Left colon (tissue), 2 donors: ENCODE results near the gene AGAP1. TPM values are rescaled to one million over a fixed set of nuclear protein-coding genes. Genes with fewer than 3 reads are reported as not detected.

Source experiments
- ATAC-seq: fragments of 200-7000 bp; cut with Tn5 transposase; one replicate; pipeline ENCODE4 v1.9.1; 2020; ENCODE audit warnings: mild to moderate bottlenecking, moderate library complexity
- DNase-seq, 2 donors: peaks; one replicate each; pipeline ENCODE4 v3.0.0-alpha.2; 2020
- intact Hi-C, 2 donors: fragments of 100-400 bp; cut with DNase I in 1 of 2; cut with micrococcal nuclease in 1 of 2; formaldehyde crosslinking; loops; one replicate each; pipeline versions ENCODE4 v1.11.2 to v1.14.0; 2022; cut with DNase I, micrococcal nuclease
- total RNA-seq, 2 donors: library from RNA; stranded (reverse); fragmentation: NEBNext Ultra II Directional; extraction: Animal tissue kit (Norgen Biotek cat#: 25700); gene quantifications; one replicate each; pipeline ENCODE4 v1.2.1, GENCODE V29; 2021
- donor health status: DM: no; HTN: no; CAD: no.
- donor health status: DM: yes; HTN: yes; CAD: no.

The AGAP1 gene
- total RNA-seq, 2 donors from 2014 or later, result 61.3 to 78.5 TPM

DNA sequence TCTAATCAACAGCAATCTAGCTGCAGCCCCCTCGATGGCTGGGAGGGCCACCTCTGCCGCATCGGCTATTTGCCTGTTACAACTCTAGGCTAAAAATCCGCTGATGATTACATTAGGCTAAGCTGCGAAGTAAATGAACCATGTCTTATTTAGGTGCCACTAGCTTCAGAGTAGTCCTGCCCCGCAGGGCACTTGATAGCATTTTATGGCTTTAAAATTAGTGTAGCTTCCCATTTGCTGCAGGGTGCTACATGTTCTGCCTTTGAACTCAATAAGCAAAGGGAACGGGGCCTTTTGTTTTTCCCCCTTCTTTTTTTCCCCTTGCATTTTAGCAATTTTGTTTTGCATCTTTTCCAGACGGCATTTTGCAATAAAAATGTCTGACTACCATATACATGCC, 404.1 kb downstream of the AGAP1 start:
- intact Hi-C loops, result no loop called here
- ATAC-seq, result no peak
- DNase-seq, result no peak

DNA sequence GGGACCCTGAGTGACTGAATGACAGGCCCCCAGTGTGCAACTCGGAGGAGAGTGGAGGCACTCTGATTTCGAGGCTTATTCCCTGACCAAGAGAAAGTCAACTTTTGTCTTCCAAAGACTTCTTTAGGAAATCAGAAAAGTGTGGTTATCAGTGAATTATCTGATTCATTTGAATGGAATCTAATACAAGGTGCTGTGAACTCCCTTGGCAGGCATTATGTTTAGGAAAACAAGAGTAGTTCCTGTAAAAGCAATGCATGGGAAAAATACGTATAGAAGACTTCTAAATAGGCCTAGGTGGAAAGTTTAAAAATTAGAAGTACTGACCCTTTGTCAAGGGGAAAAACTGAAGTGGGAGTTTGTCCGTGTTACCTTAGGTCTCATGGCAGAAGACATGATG, 404.9 kb downstream of the AGAP1 start:
- ATAC-seq, result no peak
- no peak for DNase-seq
- intact Hi-C loops, result no loop called here

DNA sequence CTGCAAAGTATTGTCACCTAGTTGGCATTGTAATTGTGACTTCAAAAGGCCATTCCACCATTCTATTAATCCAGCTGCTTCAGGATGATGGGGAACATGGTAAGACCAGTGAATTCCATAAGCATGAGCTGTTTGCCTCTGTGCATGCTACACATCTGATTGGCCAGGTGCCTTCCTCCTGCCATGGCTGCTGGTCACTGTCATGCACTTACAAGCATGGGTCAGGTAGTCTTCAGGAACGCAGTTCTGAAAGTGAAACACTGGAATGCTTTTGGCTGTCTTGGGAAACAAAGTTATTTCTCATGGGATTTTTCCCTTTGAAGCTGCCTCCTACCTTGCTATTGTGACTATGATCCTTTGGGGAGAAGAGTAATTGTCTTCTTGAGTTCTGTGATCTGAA, 406.8 kb downstream of the AGAP1 start:
- DNase-seq (no peak), ATAC-seq (peak; percentile 29)
- intact Hi-C loops, result no loop called here

DNA sequence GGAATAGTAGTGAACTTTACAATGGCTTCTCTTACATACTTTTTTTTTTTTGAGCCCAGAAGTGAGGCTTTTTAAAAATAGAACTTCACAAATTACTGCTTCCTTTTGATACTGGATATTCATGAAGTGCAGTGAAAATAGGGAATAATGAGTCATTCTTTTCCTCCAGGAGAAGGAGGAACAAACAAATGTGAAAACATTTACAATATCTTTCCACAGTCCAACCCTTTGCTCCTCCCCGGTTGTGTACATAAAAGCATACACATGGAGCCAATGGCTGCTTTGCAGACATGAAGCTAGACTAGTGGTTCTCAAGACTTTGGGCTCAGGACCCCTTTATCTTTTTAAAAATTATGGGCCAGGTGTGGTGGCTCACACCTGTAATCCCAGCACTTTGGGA, 407.4 kb downstream of the AGAP1 start:
- DNase-seq (no peak), ATAC-seq (peak; percentile 88)
- intact Hi-C loops, result no loop called here

DNA sequence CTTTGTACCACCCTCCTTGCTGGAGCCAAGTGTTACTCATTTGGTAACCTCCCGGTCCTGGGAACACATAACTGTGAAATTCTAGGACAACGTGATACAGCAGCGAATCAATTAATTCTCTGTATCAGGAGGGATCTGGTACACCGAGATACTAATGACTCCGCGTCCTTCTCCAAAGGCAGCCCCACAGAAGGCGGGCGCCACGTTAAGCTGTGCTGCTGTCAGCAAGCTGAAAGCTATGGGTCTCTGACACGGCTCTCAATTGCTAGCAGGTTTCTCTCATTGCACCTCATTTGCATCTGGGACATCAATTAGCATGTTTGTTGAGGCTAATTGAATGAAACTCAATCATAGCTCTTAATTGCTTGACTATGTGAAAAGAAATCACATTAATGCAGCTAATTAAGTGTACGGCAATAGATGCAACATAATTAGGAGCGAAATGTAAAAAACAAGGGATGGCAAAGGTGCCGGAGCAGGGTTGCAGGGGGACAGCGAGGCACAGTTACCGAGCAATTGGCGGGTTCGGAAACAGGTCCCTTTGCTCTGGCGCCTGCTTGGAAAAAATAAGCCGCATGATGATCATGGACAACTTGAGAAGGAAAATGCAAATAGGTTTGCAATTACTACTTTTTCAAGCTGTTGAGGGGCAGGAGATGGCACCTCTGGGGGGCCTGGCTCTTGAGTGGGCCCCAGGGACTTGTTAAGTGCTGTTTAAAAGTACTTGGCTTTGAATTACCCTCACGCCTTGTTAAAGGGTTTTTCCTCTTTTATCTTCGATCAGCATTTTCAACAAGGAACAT, 410.1 kb downstream of the AGAP1 start:
- no peak for ATAC-seq
- DNase-seq, result no peak
- intact Hi-C loops, result no loop called here

DNA sequence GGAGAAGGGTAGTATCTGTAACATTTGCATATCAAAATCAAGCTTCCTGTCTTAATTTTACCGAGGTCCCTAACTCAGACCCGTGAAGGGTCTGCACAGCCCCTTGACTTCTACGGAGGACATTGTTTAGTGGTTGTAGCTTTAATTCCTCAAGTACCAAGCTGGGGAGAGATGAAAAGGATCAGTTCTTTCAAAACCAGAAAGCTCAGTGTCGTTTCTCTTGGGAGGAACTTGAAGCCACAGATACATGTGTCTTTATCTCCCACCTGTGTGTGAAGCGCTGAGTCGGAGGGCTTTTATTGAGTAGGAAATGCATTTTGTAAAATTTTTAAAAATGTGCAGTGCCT, 410.7 kb downstream of the AGAP1 start:
- ATAC-seq (no peak), DNase-seq (no peak)
- intact Hi-C loops, result no loop called here

DNA sequence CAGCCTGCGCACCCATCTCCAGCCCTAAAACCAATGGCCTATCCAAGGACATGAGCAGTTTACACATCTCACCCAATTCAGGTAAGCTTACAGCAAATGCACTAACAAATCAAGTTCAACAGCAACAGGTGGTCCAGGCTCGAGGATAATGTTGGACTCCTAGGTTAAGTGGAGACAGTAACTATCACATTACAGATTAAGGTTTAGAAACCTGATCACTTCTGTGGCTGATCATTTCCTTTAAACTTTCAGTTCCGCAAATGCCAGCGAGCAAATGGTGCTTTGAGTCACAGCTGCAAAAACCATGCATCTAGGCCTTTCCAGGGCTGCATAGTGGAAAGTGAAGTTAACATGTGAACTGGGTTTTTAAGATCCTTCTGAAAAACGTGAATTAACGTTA, 415.0 kb downstream of the AGAP1 start:
- DNase-seq (no peak), ATAC-seq (no peak)
- intact Hi-C loops, result no loop called here

DNA sequence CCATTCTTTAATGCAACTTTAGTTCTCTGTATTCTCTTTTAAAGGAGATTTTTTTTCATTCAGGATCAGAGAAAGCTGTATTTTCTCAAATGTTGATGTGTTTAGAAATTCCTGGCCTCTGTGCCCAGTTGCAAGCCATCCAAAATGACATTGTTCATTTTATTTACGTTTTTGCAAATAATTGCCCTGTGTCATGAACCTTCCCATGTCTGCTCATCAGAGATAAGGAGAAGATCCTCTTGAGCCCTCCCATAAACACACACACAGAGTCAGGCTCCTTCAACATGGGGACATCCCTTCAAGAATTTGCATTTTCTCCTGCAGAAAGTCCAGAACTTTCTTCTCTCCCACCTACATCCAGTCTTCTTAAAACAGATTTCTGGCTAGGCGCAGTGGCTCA, 415.5 kb downstream of the AGAP1 start:
- no peak for ATAC-seq
- intact Hi-C loops, result no loop called here

DNA sequence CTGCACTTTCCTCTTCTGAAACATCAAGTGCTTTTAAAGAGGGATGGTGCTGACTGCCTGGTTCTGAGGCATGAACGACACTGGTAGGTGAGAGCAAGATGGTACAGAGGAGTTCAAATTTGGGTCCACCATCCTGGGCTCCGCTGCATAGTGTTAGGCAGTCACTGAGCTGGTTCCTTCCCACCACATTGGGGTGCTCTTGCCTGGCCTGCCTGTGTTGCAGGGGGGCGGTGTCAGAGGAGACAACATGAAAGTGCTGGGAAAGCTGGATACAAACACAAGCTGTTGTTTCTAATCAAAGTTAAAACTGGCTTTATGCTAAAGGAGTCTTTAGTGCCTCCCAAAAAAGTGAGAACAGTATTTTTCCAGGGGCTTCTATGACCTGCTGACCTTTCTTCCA, 416.2 kb downstream of the AGAP1 start:
- no peak for ATAC-seq
- no peak for DNase-seq
- intact Hi-C loops, result no loop called here

More for the DNA sequence above, 415.5 kb downstream of the AGAP1 start:
- DNase-seq, result no peak

DNA sequence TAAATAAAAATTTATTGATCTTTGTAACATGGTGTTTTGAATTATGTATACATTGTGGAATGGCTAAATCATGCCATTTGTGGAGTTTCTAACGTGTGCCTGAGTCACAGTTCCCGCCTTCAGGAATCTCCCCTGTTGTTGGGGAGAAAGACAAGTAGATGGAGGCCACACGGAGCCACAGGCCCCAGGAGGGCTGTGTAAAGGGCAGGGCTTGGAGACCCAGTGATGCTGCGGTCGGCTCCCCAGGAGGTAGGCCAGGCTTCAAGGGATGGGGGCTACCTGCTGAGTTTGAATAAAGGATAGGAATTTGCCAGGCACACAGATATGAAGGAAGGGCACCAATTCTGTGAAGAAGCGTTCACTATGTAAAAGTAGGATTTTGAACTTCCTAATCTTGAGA, 417.3 kb downstream of the AGAP1 start:
- intact Hi-C loops, result no loop called here
- no peak for DNase-seq
- ATAC-seq, result no peak

DNA sequence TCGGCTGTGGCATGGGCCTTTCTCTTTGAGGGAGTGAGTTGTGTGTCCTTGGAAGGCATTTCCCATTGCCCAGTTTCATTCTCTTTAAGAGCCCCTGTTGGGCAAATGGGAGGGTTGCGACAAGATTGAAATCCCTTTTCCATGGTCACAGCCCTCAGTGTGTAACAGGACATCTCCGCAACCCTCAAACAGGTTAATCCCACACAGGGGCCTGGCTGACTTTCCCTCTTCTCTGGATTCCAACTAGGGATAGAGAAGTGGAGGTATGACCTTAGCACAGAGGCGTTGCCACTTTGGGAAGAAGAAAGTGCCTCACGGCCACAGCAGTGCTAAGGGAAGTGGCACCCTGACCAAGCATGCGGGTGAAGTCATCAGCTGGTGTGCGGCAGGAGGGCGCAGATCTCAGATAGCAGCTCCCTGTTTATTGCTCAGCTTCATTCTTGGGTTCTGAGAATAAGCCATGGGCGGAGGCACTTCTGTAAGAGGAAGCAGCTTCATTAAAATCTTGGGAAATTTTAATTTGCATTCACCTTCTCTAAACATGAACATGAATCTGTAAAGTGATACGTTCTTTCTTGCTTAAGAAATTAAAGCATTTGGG, 417.9 kb downstream of the AGAP1 start:
- peak; percentile 55 for ATAC-seq
- DNase-seq, result no peak
- intact Hi-C loops, result no loop called here

DNA sequence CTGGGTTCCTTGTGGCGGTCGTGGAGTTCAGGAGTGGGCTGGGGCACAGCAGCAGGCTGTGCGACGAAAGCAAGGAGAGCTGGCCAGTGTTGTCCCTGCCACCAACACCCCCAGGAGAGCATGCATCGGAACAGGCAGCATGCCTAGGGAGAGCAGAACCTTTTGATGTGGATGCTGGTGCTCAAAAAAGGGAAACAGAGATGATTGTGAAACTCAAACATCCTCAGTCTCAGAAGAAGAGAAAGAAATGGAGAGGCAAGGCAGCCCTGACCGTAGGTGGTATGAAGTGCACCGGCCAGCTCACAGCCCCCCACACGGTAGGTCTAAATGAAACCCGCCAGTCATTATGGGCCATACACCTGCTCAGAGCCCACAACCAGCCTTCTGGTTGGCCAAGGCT, 420.9 kb downstream of the AGAP1 start:
- intact Hi-C loops, result no loop called here
- ATAC-seq, result no peak
- no peak for DNase-seq

DNA sequence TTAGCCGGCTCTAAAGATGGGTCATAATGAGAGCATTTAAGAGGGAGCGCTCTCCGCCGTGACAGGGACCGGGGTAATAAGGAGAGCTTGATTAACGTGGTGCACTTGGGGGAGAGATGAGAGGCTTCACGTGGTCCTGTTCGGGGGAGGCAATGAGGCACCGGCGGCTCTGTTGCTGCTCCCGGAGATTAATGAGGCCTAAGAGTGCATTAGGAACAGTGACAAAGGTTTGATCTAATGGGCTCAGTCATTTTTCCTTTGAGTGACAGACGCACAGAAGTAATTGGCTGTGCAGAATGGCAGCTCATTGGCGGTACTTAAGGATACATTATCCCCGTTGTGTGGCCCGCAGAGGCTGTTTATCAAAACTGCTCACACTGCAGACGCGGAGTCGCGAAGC, 423.7 kb downstream of the AGAP1 start:
- ATAC-seq (no peak), DNase-seq (no peak)
- intact Hi-C loops, result no loop called here

DNA sequence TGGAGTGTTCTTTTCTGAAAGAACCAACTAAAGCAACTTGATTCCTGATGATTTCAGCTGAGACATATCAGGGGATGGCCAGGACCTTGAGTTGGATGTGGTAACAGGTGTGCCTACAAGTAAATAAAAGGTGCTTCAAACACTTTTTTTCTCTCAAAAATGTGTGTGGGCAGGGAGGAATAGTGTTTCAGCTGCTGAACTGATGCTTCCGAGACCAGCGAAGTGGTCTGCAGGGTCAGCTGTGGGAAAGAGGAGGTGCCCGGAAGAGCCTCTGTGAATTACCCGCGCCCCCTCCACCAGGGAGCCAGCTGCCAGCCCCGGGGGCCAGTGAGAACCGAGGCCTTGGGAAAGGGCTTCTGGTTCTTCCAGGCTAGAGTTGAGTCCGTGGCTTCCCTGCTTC, 425.0 kb downstream of the AGAP1 start:
- intact Hi-C loops, result no loop called here
- ATAC-seq (no peak), DNase-seq (no peak)

DNA sequence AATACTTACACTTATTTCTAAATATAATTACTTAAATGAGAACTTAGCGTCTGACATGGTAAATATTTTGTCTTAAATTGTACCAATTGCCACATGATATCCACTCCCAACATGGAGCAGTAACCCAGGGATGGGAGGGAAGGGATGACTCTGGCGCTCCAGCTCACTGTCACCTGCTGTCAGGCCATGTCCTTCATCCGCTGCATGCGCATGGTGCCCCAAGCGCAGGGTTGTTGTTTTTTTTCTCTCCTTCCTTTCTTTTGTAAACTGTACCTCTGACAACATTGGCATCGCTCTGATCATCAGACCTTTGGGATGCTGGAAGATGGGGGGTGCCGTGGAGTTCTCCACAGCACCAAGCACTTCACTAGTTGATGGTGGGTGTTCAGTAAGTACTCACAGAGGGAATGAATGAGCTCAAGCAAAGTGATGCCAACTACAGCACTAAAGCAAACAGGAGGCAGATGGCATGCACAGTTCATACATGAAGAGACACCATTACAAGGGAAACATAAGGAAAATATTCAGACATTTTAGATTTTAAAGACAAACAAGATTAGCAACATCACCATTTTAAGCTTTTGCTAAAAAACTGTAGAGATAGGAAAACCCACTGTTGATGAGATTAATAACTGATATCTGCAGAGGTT, 426.5 kb downstream of the AGAP1 start:
- no peak for ATAC-seq
- intact Hi-C loops, result no loop called here

DNA sequence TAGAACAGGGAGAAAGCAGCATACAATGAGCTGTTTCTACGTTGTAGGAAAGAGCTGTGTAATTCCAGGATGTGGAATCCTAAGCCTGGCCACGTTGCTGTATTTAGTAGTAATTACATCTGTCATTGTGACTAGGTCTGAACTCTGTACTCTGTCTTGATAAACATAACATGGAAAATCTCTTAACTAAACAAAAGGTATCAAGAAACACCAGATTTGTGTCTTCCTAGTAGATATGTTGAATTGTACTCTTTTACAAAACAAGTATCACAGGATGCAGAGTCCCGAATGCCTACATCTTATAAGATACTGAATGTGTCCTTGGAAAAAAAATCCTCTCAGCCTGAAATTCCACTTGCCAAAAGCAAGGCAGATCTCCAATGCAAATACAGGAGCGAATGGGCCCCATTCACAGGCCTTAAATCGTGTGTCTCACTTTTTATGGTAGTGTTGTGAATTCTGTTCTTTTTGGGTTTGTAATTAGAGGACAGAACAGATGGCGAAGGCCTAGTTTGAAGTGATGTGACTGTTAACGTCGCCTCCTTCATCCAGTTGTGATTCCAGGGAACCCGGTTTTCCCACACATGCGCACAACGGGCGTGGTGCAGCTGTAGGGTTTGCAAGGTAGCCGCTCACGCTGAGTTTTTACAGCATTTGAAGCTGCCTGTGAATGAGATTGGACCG, 427.8 kb downstream of the AGAP1 start:
- no peak for DNase-seq
- ATAC-seq, result no peak
- intact Hi-C loops, result no loop called here

More for the DNA sequence above, 426.5 kb downstream of the AGAP1 start:
- DNase-seq, result no peak

DNA sequence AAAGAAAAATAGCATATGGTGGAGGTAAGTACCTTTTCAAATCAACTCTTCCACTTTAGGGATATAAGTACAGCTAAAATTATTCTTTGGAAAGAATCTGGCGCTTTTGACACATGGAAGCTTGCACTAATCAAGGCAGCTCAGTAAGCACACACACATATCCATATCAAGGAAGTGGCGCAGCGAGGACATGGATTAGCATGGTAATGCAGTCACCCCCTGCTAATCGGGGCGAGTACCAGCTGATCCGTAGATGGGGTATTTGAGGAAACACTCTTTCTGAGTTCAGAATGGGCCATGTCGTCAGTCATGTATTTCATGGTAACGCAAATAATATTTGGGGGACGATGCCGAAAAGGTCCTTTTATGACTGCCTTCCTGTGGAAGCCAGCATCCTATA, 429.0 kb downstream of the AGAP1 start:
- ATAC-seq, result no peak
- intact Hi-C loops, result no loop called here
- DNase-seq, result no peak

DNA sequence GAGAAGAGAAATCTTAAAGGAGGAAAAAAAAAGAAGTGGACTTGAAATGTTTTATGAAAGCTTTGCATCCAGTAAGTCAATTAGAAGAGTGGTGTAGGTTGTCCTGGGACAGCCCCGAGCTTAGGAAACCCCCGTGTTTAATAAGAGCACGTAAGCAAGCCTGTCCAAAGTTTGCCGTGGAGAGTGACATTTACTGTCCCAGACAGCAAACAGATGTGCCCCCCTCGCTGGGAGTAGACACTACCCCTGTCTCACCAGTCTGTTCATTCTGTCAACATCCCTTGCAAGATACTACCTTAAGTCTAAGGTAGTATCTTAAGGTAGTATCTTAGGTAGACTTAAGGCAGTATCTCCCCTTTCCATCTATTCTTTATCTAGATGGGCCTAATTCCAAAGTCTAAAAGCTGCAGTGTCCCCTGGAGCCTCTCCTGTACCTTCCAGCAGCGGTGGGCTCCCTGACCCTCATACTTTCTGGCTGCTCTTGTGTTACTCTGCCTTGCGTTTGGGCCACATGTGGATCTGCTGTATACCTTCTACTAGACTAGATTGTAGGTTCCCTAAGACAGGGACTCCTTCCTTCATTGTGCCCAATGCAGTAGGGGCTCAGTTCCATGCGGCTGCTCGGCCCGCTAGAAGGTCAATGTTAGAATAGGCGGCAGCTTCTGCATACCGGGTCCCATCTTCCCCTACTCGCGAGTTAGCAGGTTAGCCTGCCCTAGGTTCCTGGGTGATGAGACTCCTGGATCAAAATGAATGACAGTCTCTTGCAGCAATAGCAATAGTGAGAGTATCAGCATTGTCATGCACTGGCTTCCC, 430.2 kb downstream of the AGAP1 start:
- DNase-seq (no peak), ATAC-seq (no peak)
- intact Hi-C loops, result no loop called here

DNA sequence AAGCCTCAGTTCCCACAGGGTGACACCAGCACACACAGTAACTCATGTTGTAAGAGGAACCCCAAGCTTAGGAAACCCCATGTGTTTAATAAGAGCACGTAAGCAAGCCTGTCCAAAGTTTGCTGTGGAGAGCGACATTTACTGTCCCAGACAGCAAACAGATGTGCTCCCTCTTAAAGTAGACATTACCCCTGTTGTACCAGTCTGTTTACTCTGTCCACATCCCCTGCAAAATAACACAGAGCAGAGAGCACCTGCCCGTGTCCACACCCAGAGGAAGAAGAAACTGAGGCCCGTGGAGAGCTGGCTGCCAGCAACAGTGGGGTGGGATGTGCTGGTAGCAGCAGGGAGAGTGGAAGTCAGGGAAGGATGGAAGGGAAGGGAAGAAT, 430.8 kb downstream of the AGAP1 start:
- DNase-seq (no peak), ATAC-seq (no peak)
- intact Hi-C loops, result no loop called here
